ENCODE results near the gene VTI1B. TPM values are rescaled to one million over a fixed set of nuclear protein-coding genes. Genes with fewer than 3 reads are reported as not detected.
"Not testable (repeated sequence)": the region's sequence is repeated elsewhere in the genome, so short reads cannot be mapped to it uniquely, and the experiment has no call there.

Gene VTI1B
- total RNA-seq, 4 donors from 2014 or later, result 77.0 to 98.5 (median 90.4) TPM

- 45 to 53% methylated on average over 2 of the region's 2 CpGs for WGBS, 2 donors (ENCODE audit: low coverage in 1 of 2)
- no peak for ATAC-seq
- Histone ChIP-seq H3K4me3 (no peak overlapping the region), H3K36me3 (no peaks in the 10 kb centered on the region), H3K27ac (no peak overlapping the region), H3K4me1 (peaks cover 0 to 11% (median 9%) of the 10 kb centered on the region in 3 donors), H3K27me3 (no peaks in the 10 kb centered on the region), H3K9me3 (no peaks in the 10 kb centered on the region)
- TF ChIP-seq POLR2A (IDR thresholded peaks at IDR 0.05) (no peak), EP300 (IDR thresholded peaks at IDR 0.05) (no peak), CTCF (IDR thresholded peaks at IDR 0.05) (no peak), POLR2AphosphoS5 (IDR thresholded peaks at IDR 0.05) (no peak)
Observed at GRCh38 chr14:67718265-67718664, 43.8 kb upstream of the VTI1B start.

GRCh38 chr14:67717048-67717447 is 42.6 kb upstream of the VTI1B start:
- Histone ChIP-seq H3K36me3 (no peaks in the 10 kb centered on the region), H3K27me3 (no peaks in the 10 kb centered on the region), H3K4me1 (peaks cover 0 to 2% (median 2%) of the 10 kb centered on the region in 3 donors), H3K9me3 (no peaks in the 10 kb centered on the region), H3K4me3 (no peak overlapping the region), H3K27ac (no peak overlapping the region)
- ATAC-seq, result no peak
- TF ChIP-seq CTCF (IDR thresholded peaks at IDR 0.05) (no peak), POLR2AphosphoS5 (IDR thresholded peaks at IDR 0.05) (no peak), POLR2A (IDR thresholded peaks at IDR 0.05) (no peak), EP300 (IDR thresholded peaks at IDR 0.05) (no peak)
- 88 to 100% methylated on average over 1 of the region's 1 CpG for WGBS, 2 donors (ENCODE audit: low coverage in 1 of 2)

GRCh38 chr14:67710209-67710608 is 35.8 kb upstream of the VTI1B start:
- Histone ChIP-seq H3K27ac (no peak overlapping the region), H3K36me3 (no peaks in the 10 kb centered on the region), H3K4me3 (no peak overlapping the region), H3K27me3 (no peaks in the 10 kb centered on the region), H3K4me1 (no peaks in the 10 kb centered on the region), H3K9me3 (no peaks in the 10 kb centered on the region)
- no peak for TF ChIP-seq EP300 (IDR thresholded peaks at IDR 0.05)
- no peak for TF ChIP-seq CTCF (IDR thresholded peaks at IDR 0.05)
- TF ChIP-seq POLR2AphosphoS5 (IDR thresholded peaks at IDR 0.05), result no peak
- TF ChIP-seq POLR2A (IDR thresholded peaks at IDR 0.05), result no peak
- 83 to 100% methylated on average over 1 to 2 of the region's 2 CpGs for WGBS, 2 donors (ENCODE audit: low coverage in 1 of 2)
- ATAC-seq, result no peak

- not testable (repeated sequence) for H3K4me1 ChIP-seq, ATAC-seq, H3K27ac ChIP-seq, H3K27me3 ChIP-seq, H3K36me3 ChIP-seq, H3K9me3 ChIP-seq, H3K4me3 ChIP-seq
- WGBS, 2 donors (ENCODE audit: low coverage in 1 of 2), result 57 to 85% methylated on average over 1 of the region's 1 CpG
Observed at GRCh38 chr14:67709796-67710195, 35.4 kb upstream of the VTI1B start.

- H3K4me1 ChIP-seq, ATAC-seq, H3K27me3 ChIP-seq, H3K27ac ChIP-seq, H3K9me3 ChIP-seq, H3K36me3 ChIP-seq, H3K4me3 ChIP-seq: not testable (repeated sequence)
Observed at GRCh38 chr14:67709346-67709745, 34.9 kb upstream of the VTI1B start.

GRCh38 chr14:67705211-67705610 is 30.8 kb upstream of the VTI1B start:
- Histone ChIP-seq H3K9me3 (no peaks in the 10 kb centered on the region), H3K27me3 (no peaks in the 10 kb centered on the region), H3K4me1 (no peaks in the 10 kb centered on the region), H3K36me3 (no peaks in the 10 kb centered on the region), H3K27ac (no peak overlapping the region), H3K4me3 (no peak overlapping the region)
- 61 to 65% methylated on average over 3 of the region's 3 CpGs for WGBS, 2 donors (ENCODE audit: low coverage in 1 of 2)
- no peak for ATAC-seq
- no peak for TF ChIP-seq CTCF (IDR thresholded peaks at IDR 0.05)
- TF ChIP-seq POLR2AphosphoS5 (IDR thresholded peaks at IDR 0.05), result no peak
- TF ChIP-seq POLR2A (IDR thresholded peaks at IDR 0.05), result no peak
- no peak for TF ChIP-seq EP300 (IDR thresholded peaks at IDR 0.05)
